HEK293 (cell line): ENCODE data around the gene C1orf141.

Experiments
- CTCF ChIA-PET: fragments of 350-600 bp; formaldehyde crosslinking; extraction: SDS; loops from one replicate; lab custom pipeline; 2021; ENCODE audit warnings: antibody characterized with exemption; lab: Yijun Ruan, JAX
- POLR2A ChIA-PET: fragments of 300-600 bp; formaldehyde crosslinking; extraction: SDS; loops from one replicate; lab custom pipeline; 2020; ENCODE audit warnings: antibody characterized with exemption, inconsistent platforms; lab: Yijun Ruan, JAX
- H3K27ac ChIP-seq: fragments of 200-500 bp; sonication (Bioruptor generic); 2 replicates; pipeline ENCODE4 v1.5.1; 2014; ENCODE audit warnings: low read depth, low read length, control low read depth, inconsistent platforms; ENCODE audit errors: extremely low read depth
- H3K36me3 ChIP-seq, 2 experiments: fragments of 200-500 bp in 1 of 2; sonication (Bioruptor generic) in 1 of 2; 1 replicate in 1 of 2; 2 replicates in 1 of 2; pipeline ENCODE4 v1.5.1; 2014 to 2017; ENCODE audit warnings: inconsistent platforms in 2 of 2, low read length in 2 of 2; ENCODE audit not compliant: control insufficient read depth in 2 of 2, insufficient read depth in 1 of 2
- H3K4me1 ChIP-seq: fragments of 200-500 bp; sonication (Bioruptor generic); 2 replicates; pipeline ENCODE4 v1.5.1; 2014; ENCODE audit warnings: mild to moderate bottlenecking, low read length, inconsistent platforms; ENCODE audit not compliant: control insufficient read depth, insufficient read depth
- H3K4me3 ChIP-seq: 2 replicates; pipeline ENCODE4 v1.5.1; 2011; ENCODE audit warnings: low read depth, mild to moderate bottlenecking, control low read depth, low read length, moderate library complexity
- H3K9me3 ChIP-seq: fragments of 200-500 bp; sonication (Bioruptor generic); 2 replicates; pipeline ENCODE4 v1.5.1; 2014; ENCODE audit warnings: low read depth, low read length, inconsistent platforms; ENCODE audit not compliant: control insufficient read depth, insufficient read depth
- HOXD13 ChIP-seq: sonication (generic); formaldehyde crosslinking; IDR thresholded peaks from 2 replicates; pipeline ENCODE4 v1.8.0; 2022; ENCODE audit warnings: missing genetic modification reagents, borderline replicate concordance
- MYNN ChIP-seq: fragments of 450-650 bp; formaldehyde crosslinking; IDR thresholded peaks from 2 replicates; pipeline ENCODE4 v1.5.1; 2016; ENCODE audit warnings: missing biosample characterization, missing genetic modification characterization, borderline replicate concordance
- REPIN1 ChIP-seq: fragments of 450-650 bp; formaldehyde crosslinking; IDR thresholded peaks from 2 replicates; pipeline ENCODE4 v1.5.1; 2017; ENCODE audit warnings: missing biosample characterization, missing genetic modification characterization, low read depth
- SCRT2 ChIP-seq: fragments of 450-650 bp; formaldehyde crosslinking; IDR thresholded peaks from 2 replicates; pipeline ENCODE4 v1.5.1; 2016; ENCODE audit warnings: missing biosample characterization, missing genetic modification characterization
- ZBTB17 ChIP-seq: fragments of 450-650 bp; formaldehyde crosslinking; IDR thresholded peaks from 2 replicates; pipeline ENCODE4 v1.5.1; 2016; ENCODE audit warnings: missing biosample characterization, missing genetic modification characterization
- ZFP3 ChIP-seq: fragments of 450-650 bp; formaldehyde crosslinking; IDR thresholded peaks from 2 replicates; pipeline ENCODE4 v1.5.1; 2016; ENCODE audit warnings: low read depth, missing biosample characterization, missing genetic modification characterization
- ZFP41 ChIP-seq: fragments of 450-650 bp; formaldehyde crosslinking; IDR thresholded peaks from 2 replicates; pipeline ENCODE4 v1.5.1; 2016; ENCODE audit warnings: missing biosample characterization, missing genetic modification characterization, borderline replicate concordance
- ZNF274 ChIP-seq, 2 experiments: fragments of 200-500 bp in 1 of 2; fragments of 450-650 bp in 1 of 2; sonication (Bioruptor generic) in 1 of 2; formaldehyde crosslinking in 1 of 2; IDR thresholded peaks; 2 replicates each; pipeline versions ENCODE4 v1.5.1 to v1.6.1; 2014 to 2016; ENCODE audit warnings: borderline replicate concordance in 1 of 2, inconsistent platforms in 1 of 2, low read length in 1 of 2, missing biosample characterization in 1 of 2, missing genetic modification characterization in 1 of 2
- ZNF324 ChIP-seq: fragments of 450-650 bp; formaldehyde crosslinking; IDR thresholded peaks from 2 replicates; pipeline ENCODE4 v1.5.1; 2016; ENCODE audit warnings: missing biosample characterization, missing genetic modification characterization
- ZNF560 ChIP-seq: fragments of 450-650 bp; formaldehyde crosslinking; IDR thresholded peaks from 2 replicates; pipeline ENCODE4 v1.5.1; 2017; ENCODE audit warnings: missing biosample characterization, missing genetic modification characterization, borderline replicate concordance
- ZNF645 ChIP-seq: fragments of 450-650 bp; formaldehyde crosslinking; IDR thresholded peaks from 2 replicates; pipeline ENCODE4; 2016; ENCODE audit warnings: missing biosample characterization, missing genetic modification characterization
- ZNF658 ChIP-seq: fragments of 450-650 bp; formaldehyde crosslinking; IDR thresholded peaks from 2 replicates; pipeline ENCODE4; 2016; ENCODE audit warnings: missing biosample characterization, missing genetic modification characterization
- ZNF677 ChIP-seq: fragments of 450-650 bp; IDR thresholded peaks from 2 replicates; pipeline ENCODE4 v1.5.0; 2018; ENCODE audit warnings: missing biosample characterization, mild to moderate bottlenecking, missing genetic modification characterization, moderate library complexity
- TF ChIP-seq, protein P1 (sequence below): fragments of 450-650 bp; formaldehyde crosslinking; IDR thresholded peaks from 2 replicates; pipeline ENCODE4 v1.5.1; 2016; ENCODE audit warnings: missing biosample characterization, missing genetic modification characterization, borderline replicate concordance
- TF ChIP-seq, protein P2 (sequence below): fragments of 450-650 bp; formaldehyde crosslinking; IDR thresholded peaks from 2 replicates; pipeline ENCODE4 v1.5.1; 2016; ENCODE audit warnings: missing biosample characterization, missing genetic modification characterization
- TF ChIP-seq, protein P3 (sequence below): fragments of 450-650 bp; formaldehyde crosslinking; IDR thresholded peaks from 2 replicates; pipeline ENCODE4 v1.5.1; 2016; ENCODE audit warnings: missing biosample characterization, missing genetic modification characterization
- TF ChIP-seq, protein P4 (sequence below): fragments of 450-650 bp; formaldehyde crosslinking; IDR thresholded peaks from 2 replicates; pipeline ENCODE4 v1.5.1; 2016; ENCODE audit warnings: missing biosample characterization, missing genetic modification characterization
- TF ChIP-seq, protein P5 (sequence below): fragments of 450-650 bp; formaldehyde crosslinking; IDR thresholded peaks from 2 replicates; pipeline ENCODE4 v1.5.1; 2016; ENCODE audit warnings: missing biosample characterization, missing genetic modification characterization

The C1orf141 gene

DNA sequence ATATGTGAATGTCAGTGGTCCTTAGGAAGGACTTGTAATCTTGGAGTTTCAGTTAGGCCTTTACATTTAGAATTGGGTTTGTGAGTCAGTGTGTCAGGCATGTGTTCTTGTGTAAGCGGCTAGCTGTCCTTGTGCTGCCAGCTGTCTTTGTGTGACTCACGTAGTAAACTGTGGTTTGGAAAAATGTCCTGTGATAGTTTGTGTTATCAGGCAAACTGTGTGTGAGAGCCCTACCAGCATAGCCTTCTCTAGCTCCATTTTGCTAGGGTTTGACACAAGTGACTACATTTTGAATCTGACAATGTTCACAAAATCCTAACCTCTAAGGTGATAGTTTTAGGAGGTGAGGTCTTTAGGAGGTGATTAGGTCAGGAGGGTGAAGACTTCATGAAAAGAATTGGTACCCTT lies 74.0 kb downstream of the C1orf141 start:
- no peak overlapping the region for H3K27ac ChIP-seq
- TF ChIP-seq MYNN (tag by site-specific recombination) (no peak), ZBTB17 (tag by site-specific recombination) (no peak), SCRT2 (tag by site-specific recombination) (no peak)
- H3K36me3 ChIP-seq, result no peaks in the 10 kb centered on the region
- POLR2A ChIA-PET, result no interaction called here
- no peaks in the 10 kb centered on the region for H3K9me3 ChIP-seq
- H3K4me3 ChIP-seq, result no peak overlapping the region
- H3K4me1 ChIP-seq, result no peaks in the 10 kb centered on the region
- CTCF ChIA-PET, result interaction anchor here (0.5 to 1.2 kb wide), 4 partner anchors 12 to 159 kb away, joined by 3 to 6 read pairs (median 4); no protein-coding TSS in a partner anchor

- no peak overlapping the region for H3K4me3 ChIP-seq
- H3K9me3 ChIP-seq, result no peaks in the 10 kb centered on the region
- TF ChIP-seq ZNF274 (IDR thresholded peaks at IDR 0.05; ENCODE audit: low read length) (no peak), ZNF274 (tag by site-specific recombination; IDR thresholded peaks at IDR 0.05; ENCODE audit: borderline replicate concordance) (no peak), REPIN1 (tag by site-specific recombination) (no peak), ZNF677 (tag by site-specific recombination) (no peak), ZFP41 (no peak), ZNF645 (tag by site-specific recombination) (no peak), ZFP3 (tag by site-specific recombination) (no peak), ZNF324 (tag by site-specific recombination) (no peak), ZNF658 (tag by site-specific recombination) (no peak), HOXD13 (CRISPR knock-in tag) (no peak), ZNF560 (tag by site-specific recombination) (no peak)
- TF ChIP-seq, protein P1, sequence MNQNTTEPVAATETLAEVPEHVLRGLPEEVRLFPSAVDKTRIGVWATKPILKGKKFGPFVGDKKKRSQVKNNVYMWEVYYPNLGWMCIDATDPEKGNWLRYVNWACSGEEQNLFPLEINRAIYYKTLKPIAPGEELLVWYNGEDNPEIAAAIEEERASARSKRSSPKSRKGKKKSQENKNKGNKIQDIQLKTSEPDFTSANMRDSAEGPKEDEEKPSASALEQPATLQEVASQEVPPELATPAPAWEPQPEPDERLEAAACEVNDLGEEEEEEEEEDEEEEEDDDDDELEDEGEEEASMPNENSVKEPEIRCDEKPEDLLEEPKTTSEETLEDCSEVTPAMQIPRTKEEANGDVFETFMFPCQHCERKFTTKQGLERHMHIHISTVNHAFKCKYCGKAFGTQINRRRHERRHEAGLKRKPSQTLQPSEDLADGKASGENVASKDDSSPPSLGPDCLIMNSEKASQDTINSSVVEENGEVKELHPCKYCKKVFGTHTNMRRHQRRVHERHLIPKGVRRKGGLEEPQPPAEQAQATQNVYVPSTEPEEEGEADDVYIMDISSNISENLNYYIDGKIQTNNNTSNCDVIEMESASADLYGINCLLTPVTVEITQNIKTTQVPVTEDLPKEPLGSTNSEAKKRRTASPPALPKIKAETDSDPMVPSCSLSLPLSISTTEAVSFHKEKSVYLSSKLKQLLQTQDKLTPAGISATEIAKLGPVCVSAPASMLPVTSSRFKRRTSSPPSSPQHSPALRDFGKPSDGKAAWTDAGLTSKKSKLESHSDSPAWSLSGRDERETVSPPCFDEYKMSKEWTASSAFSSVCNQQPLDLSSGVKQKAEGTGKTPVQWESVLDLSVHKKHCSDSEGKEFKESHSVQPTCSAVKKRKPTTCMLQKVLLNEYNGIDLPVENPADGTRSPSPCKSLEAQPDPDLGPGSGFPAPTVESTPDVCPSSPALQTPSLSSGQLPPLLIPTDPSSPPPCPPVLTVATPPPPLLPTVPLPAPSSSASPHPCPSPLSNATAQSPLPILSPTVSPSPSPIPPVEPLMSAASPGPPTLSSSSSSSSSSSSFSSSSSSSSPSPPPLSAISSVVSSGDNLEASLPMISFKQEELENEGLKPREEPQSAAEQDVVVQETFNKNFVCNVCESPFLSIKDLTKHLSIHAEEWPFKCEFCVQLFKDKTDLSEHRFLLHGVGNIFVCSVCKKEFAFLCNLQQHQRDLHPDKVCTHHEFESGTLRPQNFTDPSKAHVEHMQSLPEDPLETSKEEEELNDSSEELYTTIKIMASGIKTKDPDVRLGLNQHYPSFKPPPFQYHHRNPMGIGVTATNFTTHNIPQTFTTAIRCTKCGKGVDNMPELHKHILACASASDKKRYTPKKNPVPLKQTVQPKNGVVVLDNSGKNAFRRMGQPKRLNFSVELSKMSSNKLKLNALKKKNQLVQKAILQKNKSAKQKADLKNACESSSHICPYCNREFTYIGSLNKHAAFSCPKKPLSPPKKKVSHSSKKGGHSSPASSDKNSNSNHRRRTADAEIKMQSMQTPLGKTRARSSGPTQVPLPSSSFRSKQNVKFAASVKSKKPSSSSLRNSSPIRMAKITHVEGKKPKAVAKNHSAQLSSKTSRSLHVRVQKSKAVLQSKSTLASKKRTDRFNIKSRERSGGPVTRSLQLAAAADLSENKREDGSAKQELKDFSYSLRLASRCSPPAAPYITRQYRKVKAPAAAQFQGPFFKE (tag by site-specific recombination), result no peak
- TF ChIP-seq, protein P2, sequence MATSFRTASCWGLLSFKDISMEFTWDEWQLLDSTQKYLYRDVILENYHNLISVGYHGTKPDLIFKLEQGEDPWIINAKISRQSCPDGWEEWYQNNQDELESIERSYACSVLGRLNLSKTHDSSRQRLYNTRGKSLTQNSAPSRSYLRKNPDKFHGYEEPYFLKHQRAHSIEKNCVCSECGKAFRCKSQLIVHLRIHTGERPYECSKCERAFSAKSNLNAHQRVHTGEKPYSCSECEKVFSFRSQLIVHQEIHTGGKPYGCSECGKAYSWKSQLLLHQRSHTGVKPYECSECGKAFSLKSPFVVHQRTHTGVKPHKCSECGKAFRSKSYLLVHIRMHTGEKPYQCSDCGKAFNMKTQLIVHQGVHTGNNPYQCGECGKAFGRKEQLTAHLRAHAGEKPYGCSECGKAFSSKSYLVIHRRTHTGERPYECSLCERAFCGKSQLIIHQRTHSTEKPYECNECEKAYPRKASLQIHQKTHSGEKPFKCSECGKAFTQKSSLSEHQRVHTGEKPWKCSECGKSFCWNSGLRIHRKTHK (tag by site-specific recombination), result no peak
- TF ChIP-seq, protein P3, sequence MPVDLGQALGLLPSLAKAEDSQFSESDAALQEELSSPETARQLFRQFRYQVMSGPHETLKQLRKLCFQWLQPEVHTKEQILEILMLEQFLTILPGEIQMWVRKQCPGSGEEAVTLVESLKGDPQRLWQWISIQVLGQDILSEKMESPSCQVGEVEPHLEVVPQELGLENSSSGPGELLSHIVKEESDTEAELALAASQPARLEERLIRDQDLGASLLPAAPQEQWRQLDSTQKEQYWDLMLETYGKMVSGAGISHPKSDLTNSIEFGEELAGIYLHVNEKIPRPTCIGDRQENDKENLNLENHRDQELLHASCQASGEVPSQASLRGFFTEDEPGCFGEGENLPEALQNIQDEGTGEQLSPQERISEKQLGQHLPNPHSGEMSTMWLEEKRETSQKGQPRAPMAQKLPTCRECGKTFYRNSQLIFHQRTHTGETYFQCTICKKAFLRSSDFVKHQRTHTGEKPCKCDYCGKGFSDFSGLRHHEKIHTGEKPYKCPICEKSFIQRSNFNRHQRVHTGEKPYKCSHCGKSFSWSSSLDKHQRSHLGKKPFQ (tag by site-specific recombination), result no peak
- TF ChIP-seq, protein P4, sequence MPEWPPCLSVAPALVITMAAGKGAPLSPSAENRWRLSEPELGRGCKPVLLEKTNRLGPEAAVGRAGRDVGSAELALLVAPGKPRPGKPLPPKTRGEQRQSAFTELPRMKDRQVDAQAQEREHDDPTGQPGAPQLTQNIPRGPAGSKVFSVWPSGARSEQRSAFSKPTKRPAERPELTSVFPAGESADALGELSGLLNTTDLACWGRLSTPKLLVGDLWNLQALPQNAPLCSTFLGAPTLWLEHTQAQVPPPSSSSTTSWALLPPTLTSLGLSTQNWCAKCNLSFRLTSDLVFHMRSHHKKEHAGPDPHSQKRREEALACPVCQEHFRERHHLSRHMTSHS (tag by site-specific recombination), result no peak
- TF ChIP-seq, protein P5, sequence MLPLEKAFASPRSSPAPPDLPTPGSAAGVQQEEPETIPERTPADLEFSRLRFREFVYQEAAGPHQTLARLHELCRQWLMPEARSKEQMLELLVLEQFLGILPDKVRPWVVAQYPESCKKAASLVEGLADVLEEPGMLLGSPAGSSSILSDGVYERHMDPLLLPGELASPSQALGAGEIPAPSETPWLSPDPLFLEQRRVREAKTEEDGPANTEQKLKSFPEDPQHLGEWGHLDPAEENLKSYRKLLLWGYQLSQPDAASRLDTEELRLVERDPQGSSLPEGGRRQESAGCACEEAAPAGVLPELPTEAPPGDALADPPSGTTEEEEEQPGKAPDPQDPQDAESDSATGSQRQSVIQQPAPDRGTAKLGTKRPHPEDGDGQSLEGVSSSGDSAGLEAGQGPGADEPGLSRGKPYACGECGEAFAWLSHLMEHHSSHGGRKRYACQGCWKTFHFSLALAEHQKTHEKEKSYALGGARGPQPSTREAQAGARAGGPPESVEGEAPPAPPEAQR (tag by site-specific recombination), result no peak
- POLR2A ChIA-PET, result no interaction called here
- no peaks in the 10 kb centered on the region for H3K36me3 ChIP-seq
- H3K4me1 ChIP-seq, result no peaks in the 10 kb centered on the region
- CTCF ChIA-PET, result no interaction called here
- no peak overlapping the region for H3K27ac ChIP-seq
These were observed 75.4 kb downstream of the C1orf141 start for GRCh38 chr1:67059346-67059745.
